Transverse colon (tissue), 3 donors: ENCODE results near the gene ARHGEF35.
"Not testable (repeated sequence)": the region's sequence is repeated elsewhere in the genome, so short reads cannot be mapped to it uniquely, and the experiment has no call there.

ENCODE experiments used
- CTCF ChIP-seq, 5 experiments: fragments of 200-600 bp in 3 of 5; fragments of 450-650 bp in 2 of 5; sonication (generic) in 3 of 5; IDR thresholded peaks; 1 replicate in 2 of 5; 2 replicates in 3 of 5; pipeline ENCODE4 v1.5.1; 2016 to 2017; ENCODE audit warnings: antibody characterized with exemption in 5 of 5, inconsistent platforms in 3 of 5, mild to moderate bottlenecking in 2 of 5, moderate library complexity in 1 of 5
- POLR2A ChIP-seq: fragments of 450-650 bp; IDR thresholded peaks from one replicate; pipeline ENCODE4 v1.6.1; 2016; ENCODE audit warnings: antibody characterized with exemption, mild to moderate bottlenecking, moderate library complexity

DNA sequence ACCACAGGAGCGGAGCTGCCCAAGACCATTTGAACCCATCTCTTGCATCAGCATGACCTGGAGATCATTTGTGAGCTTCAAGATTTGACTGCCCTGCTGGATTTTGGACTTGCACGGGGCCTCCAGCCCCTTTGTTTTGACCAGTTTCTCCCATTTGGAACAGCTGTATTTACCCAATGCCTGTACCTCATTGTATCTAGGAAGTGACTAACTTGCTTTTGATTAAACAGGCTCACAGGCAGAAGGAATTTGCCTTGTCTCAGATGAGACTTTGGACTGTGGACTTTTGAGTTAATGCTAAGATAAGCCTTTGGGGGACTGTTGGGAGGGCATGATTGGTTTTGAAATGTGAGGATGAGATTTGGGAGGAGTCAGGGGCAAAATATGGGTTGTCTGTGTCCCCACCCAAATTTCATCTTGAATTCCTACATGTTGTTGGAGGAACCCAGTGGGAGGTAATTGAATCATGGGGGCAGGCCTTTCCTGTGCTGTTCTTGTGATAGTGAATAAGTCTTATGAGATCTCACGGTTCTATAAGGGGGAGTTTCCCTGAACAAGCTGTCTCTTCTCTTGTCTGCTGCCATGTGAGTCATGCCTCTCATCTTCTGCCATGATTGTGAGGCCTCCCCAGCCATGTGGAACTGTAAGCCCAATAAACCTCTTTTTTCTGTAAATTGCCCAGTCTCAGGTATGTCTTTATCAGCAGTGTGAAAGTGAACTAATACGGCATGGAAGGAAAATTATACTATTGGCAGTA lies 23.9 kb downstream of the ARHGEF35 start:
- not testable (repeated sequence) for TF ChIP-seq CTCF (IDR thresholded peaks at IDR 0.05); POLR2A
